Epidermal melanocyte (primary cell): ENCODE results near the gene RAB6A.
A peak's percentile ranks its signal among the peaks of the same experiment; 100 is the strongest.
"Not testable (repeated sequence)": the region's sequence is repeated elsewhere in the genome, so short reads cannot be mapped to it uniquely, and the experiment has no call there.

Source experiments
- DNase-seq: peaks from one replicate; pipeline ENCODE4 v3.0.0; 2011; ENCODE audit warnings: low spot score; ENCODE audit not compliant: insufficient read length

Gene RAB6A

GRCh38 chr11:73760679-73761402 lies at the start of gene RAB6A:
TSS of gene RAB6A (minus strand) at chr11:73761074. CDS start at chr11:73760635, 439 bp downstream.
- DNase-seq = peak; percentile 95

GRCh38 chr11:73810637-73811036 lies 49.8 kb upstream of the RAB6A start:
- no peak for DNase-seq

DNA sequence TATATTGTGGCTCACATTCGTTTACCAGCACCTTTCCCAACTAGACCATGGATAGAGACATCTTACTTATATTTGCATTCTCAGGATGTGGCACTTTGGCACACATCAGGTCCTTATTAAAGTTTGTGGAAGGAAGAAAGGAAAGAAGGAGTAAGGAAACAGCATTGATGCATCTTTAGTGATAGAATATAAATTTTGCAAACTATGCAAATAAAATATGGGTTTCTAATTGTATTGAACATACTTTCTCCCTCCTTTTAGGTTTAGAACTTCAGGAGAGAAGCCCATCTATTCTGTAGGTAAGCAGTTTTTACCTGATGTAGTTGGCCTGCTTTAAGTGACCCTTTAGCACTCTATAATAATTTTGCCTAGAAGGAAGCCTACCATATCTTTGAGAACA lies 47.2 kb upstream of the RAB6A start:
- no peak for DNase-seq

DNA sequence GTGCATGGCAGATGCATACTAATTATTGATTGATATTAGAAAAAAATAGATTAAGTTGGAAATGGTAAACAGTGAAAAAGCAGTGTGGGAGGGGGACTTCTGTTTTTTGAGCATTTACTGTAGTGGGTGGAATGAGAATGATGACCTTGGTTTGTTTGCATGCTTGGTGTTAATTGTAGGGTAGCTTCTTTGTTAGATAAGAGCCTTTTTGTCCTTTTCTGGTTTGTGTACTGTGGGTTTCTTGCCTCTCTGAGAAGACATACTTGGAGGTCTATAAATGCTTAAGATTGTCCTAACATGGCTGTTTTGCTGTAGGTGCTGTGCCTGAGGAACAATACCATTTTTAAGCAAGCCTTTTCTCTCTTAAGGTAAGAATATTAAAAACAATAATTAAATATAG lies 43.8 kb upstream of the RAB6A start:
- no peak for DNase-seq

DNA sequence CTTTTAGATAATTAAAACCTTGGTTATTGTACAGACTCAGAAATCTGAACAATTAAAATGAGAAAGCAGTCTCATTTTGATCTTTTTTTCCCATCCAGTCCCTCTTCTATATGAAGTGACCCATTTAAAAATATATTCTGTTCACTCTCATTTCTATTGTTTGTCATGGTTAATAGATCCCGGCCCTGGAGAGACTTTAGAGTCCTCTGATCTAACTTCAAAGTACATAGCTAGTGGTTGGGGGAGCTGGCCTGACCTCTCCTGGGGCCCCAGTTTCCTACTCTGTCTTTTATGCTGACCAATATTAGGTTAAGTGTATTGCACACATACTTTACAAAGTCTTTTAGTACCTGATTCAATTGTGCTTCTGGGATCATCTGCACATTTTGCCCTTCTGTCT lies 40.3 kb upstream of the RAB6A start:
- DNase-seq = no peak

- no peak for DNase-seq
Observed at GRCh38 chr11:73800276-73800806, 39.5 kb upstream of the RAB6A start.

DNA sequence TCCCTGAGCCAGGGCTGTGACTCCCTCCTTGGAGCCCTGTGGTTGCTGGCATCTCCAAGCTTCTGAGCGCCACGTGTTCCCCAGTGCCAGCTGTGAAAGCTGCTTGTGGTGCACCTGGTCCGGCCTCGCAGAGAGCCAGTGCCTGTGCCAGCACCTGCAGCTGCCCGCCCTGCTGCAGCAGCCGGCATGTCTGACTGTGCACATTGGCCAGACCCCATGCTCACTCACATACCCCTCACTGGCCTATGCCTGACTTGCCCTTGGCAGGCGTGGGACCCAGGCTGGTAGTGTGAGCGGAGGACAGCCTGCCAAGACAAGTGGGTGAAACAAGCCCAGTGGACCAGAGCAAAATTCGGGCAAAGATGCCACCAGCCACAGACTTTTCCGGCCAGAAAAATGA lies 36.6 kb upstream of the RAB6A start:
- DNase-seq = no peak

DNA sequence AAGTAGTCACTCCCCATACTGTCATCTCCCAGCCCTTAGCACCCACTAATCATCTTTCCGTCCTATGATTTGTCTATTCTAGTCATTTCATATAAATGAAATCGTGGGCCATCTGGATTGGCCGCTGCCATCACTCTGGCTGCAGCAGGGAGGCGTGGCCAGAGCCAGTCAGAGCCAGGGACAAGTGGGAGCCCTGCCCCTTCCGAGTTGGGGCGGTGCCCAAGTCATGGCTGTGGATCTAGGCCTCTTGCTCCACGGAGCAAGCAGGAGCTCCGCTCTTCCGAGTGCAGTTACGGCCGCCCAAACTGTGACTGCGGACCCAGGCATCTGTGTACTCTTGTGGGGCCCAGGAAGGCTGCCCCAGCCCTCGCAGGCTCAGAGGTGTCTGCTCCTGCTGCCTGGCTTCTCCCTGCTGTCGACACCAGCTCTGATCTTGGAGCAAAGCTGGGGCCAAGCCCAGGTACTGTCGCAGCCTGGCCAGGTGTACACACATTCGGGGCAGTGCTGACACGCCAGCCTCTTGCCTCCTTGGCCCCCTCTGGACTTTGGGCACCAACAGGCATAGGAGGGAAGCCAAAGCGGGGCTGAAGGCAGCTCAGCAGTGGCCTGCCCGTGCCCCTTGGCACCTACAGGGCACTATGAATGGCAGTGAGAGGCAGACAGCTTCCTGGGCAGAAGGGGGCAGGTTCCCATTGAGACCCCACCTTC lies 35.2 kb upstream of the RAB6A start:
- DNase-seq = no peak

DNA sequence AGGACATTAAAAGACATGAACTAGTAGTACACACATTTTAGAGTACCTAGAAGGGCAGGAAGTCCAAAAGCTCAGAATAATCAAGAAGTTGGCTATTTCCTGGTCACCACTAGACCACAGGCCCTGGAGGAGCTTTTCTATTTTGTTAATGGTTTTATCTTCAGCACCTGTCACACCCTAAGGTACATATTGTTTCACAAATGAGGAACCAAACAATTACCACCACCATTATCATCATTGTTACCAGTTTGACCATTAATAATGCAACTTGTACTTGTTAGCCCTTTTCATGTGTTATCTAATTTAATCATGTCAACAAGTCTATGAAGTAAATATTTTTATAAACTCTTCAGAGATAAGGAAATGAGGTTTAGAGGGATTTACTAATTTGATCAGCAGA lies 31.7 kb upstream of the RAB6A start:
- no peak for DNase-seq

DNA sequence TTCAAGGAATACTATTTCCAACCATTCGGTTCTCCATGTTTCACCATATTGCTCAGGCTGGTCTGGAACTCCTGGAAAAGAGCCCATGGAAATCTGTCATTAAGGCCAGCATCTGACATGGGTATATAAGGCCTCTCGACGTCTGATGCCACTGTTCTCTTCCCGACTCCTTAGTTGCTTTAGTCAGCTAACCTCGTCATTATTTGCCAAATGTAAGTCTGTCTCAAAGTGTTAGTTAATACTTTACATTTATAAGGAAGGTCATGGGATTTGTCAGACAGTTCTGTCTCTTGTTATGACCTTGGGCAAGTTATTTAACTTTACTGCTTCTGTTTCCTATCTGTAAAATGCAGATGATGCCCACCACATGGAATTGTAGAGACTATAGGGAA lies 28.4 kb upstream of the RAB6A start:
- DNase-seq = no peak

DNA sequence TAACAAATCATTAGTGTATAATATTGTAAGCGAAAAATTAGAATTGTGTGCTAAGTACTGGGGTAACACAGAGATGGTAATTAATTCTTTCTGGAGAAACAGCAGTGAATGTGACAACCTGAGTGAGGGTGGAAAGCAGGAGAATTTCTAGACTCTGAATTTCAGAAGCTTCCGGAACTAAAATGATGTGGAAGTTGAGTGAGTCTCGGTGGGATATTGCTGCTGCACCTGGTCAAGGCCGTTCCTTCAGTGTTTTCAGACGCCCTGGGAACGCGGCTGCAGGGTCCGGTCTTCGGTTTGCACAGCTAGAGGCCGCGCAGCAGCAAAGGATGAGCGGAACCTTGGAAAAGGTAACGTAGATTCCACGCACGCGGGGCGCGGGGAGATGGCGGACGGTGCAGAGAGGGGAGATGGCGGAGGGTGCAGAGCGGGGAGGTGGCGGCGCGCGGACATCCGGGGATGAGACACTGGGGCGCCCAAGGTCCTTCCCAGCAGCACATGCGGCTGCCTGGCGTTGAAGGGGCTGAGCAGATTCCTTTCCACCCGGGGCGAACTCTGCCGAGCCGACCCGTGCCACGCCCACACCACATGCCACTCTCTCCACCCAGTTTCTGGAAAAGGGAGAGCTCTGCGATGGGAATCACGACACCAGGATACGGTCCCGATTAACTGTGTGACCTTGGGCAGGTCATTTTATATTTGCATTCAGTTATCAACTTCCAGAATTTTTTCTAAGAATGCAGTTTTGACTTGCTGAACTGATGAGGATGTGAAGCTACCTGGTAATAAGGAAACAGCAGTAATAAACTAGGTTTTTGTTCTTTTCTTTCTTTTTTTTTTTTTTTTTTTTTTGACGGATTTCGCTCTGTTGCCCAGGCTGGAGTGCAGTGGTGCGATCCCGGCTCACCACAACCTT lies 27.0 kb upstream of the RAB6A start, which contains the start of gene MRPL48:
Gene MRPL48, plus strand, starts transcription at position 232 of the 916 bp plus-strand sequence. Its CDS starts 98 bp downstream, at position 330.
- DNase-seq = peak; percentile 96

DNA sequence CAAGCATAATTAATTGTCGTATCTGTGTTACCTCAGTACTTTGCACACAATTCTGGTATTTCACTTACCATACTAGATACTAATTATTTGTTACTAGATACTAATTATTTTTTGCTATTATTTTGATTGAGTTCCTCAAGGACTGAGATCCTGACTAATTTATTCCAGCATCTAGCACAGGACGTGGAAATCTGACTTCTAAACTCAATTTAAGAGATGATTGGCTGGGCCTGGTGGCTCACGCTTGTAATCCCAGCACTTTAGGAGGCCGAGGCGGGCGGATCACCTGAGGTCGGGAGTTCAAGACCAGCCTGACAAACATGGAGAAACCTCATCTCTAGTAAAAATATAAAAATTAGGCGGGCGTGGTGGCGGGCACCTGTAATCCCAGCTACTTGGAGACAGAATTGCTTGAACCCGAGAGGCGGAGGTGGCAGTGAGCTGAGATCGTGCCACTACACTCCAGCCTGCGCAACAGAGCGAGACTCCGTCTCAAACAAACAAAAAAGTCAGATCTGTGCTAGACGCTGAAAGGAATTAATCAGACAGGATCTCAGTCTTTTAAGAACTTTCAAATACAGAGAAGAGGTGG lies 26.3 kb upstream of the RAB6A start:
- DNase-seq = no peak

- not testable (repeated sequence) for DNase-seq
Observed at GRCh38 chr11:73785467-73785866, 24.6 kb upstream of the RAB6A start.

DNA sequence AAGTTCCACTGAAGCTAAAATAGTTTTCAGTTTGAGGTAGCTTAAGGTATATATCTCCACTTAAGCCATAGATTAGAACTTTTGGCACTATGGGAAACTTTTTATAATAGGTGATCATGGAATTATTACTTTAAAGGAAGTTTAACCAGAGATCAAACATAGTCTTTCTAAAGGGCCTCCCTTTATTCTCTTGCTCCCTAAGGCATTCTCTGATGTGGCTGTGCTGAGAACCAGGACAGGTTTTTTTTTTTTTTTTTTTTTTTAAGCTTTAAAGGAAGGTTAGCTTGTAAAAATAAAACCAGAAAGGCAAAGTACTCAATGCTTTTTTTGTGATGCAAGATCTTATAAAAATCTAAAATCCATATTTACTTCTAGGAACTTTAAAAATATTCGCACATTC lies 23.9 kb upstream of the RAB6A start:
- no peak for DNase-seq

- no peak for DNase-seq
Observed at GRCh38 chr11:73784080-73784634, 23.3 kb upstream of the RAB6A start.

- DNase-seq = no peak
Observed at GRCh38 chr11:73783483-73784020, 22.7 kb upstream of the RAB6A start.

DNA sequence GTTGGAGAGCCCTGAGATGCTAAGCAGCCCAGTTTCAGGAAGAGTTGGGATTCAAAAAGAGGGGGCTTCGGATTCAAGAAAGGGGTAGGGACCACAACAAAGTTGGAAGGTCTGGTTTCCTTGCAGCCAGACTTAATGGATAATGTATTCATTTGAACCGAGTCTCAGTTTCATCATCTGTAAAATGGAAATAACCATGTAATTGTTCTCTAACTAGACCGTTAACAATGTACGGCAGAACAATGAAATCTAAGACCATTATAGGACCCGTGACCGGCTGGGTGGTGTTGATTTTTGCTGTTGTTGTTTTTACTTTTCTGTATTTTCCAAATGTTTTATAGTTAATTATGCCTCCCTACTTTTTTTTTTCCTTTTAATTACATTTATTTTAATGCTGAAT lies 20.4 kb upstream of the RAB6A start:
- DNase-seq = no peak

DNA sequence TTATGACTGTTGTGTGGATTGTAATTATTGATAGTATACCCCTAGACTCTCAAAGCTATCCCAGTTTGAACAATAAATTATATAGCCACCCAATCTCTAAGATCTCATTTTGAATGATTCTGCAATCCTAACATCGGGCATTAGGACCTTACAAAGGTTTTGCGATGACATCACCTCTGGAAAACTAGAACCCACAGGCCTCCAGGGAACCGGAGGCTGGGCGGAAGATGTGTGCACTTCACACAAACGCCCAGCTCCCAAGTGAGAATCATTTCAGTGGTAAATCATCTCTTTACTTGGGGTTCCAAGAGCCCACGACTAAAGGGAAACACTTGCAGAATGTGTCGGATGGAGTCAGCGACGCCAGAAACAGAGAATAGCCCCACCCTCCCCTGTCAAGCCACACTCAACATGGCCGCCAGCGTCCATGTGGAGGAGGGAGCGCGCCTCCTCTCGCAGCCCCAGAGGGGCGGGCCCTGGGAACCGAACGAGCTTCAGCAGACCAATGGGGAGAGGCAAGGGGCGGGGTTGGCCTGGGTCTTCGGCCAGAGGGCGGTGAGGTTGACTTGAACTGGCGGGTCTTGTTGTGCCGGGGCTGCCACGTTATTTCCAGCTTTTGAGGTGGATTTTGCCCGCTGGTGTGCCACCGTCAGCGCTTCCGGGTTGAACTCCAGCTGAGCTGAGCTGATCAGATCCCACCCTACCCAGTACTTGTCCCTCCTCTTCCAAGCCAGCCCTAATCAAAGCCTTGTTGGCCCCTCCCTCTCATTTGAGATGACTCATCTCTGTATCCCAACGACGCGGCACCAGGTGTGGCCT lies 18.4 kb upstream of the RAB6A start:
- DNase-seq = peak; percentile 93

DNA sequence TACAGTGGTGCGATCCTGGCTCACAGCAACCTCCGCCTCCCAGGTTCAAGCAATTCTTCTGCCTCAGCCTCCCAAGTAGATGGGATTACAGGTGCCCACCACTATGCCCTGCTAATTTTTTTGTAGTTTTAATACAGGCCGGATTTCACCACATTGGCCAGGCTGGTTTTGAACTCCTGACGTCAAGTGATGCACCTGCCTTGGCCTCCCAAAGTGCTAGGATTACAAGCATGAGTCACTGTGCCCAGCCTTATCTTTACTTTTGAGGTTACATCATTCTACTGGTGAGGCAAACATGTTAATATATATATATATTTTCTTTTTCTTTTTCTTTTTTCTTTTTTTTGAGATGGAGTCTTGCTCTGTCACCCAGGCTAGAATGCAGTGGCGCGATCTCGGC lies 9.9 kb upstream of the RAB6A start:
- not testable (repeated sequence) for DNase-seq

- DNase-seq = no peak
Observed at GRCh38 chr11:73766763-73767162, 5.9 kb upstream of the RAB6A start.
